ENCODE data around the gene FRMD4A.

DNA sequence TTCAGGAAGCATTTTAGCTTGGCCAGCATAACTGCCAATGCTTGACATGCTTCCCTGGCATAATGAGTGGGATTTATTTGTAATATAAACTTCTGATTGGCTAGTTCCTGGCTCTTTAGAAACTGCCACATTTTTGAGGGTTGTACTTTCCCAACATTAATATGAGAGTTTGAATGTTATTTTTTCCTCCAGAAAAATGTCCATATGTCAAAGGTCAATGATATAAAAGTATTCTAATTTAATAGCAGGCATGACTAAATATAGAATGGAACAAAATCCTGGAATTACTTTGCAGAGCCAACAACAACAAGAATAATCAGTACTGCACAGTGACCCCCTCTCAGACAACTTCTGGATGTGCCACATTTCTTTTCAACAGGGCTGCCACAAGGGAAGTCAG, 391.3 kb downstream of the FRMD4A start:
- TF ChIP-seq, protein P1, sequence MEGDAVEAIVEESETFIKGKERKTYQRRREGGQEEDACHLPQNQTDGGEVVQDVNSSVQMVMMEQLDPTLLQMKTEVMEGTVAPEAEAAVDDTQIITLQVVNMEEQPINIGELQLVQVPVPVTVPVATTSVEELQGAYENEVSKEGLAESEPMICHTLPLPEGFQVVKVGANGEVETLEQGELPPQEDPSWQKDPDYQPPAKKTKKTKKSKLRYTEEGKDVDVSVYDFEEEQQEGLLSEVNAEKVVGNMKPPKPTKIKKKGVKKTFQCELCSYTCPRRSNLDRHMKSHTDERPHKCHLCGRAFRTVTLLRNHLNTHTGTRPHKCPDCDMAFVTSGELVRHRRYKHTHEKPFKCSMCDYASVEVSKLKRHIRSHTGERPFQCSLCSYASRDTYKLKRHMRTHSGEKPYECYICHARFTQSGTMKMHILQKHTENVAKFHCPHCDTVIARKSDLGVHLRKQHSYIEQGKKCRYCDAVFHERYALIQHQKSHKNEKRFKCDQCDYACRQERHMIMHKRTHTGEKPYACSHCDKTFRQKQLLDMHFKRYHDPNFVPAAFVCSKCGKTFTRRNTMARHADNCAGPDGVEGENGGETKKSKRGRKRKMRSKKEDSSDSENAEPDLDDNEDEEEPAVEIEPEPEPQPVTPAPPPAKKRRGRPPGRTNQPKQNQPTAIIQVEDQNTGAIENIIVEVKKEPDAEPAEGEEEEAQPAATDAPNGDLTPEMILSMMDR (IDR thresholded peaks at IDR 0.05), result no peak
- TF ChIP-seq EP300 (IDR thresholded peaks at IDR 0.05; ENCODE audit: low read depth), result no peak
- TF ChIP-seq POLR2A (IDR thresholded peaks at IDR 0.05), result no peak
